K562 (cell line): ENCODE measurements around the gene TACSTD2. TPM values are rescaled to one million over a fixed set of nuclear protein-coding genes. Genes with fewer than 3 reads are reported as not detected.

Experiments
- ATAC-seq: fragments of 200-7000 bp; cut with Tn5 transposase; 3 replicates; pipeline ENCODE4 v1.9.1; 2020; ENCODE audit warnings: moderate library complexity
- BruUV-seq: library from RNA; stranded (reverse); fragments of 400-500 nt; replicated peaks from 2 replicates; lab custom pipeline; 2021; lab: Mats Ljungman, UMichigan
- CTCF ChIA-PET: fragments of 300-600 bp; formaldehyde crosslinking; extraction: SDS; loops from one replicate; lab custom pipeline; 2021; ENCODE audit warnings: low intra/inter-chr PET ratio; lab: Yijun Ruan, JAX
- POLR2A ChIA-PET: fragments of 300-600, 350-650 bp; sonication (Branson Sonifier 250); formaldehyde crosslinking; extraction: SDS; loops from one replicate; lab custom pipeline; 2021; ENCODE audit warnings: antibody characterized with exemption, inconsistent platforms; lab: Yijun Ruan, JAX
- DNase-seq, 4 experiments: peaks; one replicate each; pipeline versions ENCODE4 v3.0.0 to v3.0.0-alpha.2; 2011 to 2018; ENCODE audit warnings: low spot score in 3 of 4, mixed read lengths in 3 of 4; ENCODE audit errors: extremely low read depth in 1 of 4
- FAIRE-seq: peaks from 2 replicates; lab custom pipeline; 2011; peaks lifted over from hg19 to GRCh38; lab: Jason Lieb, UNC
- H2AFZ ChIP-seq: 2 replicates; pipeline ENCODE4 v1.6.0; 2011; ENCODE audit warnings: low read depth, low read length, control low read depth, inconsistent platforms
- H3K27ac ChIP-seq: fragments of 200-600 bp; 3 replicates; pipeline ENCODE4 v1.8.0; 2011; ENCODE audit warnings: low read depth, mild to moderate bottlenecking, control low read depth, inconsistent platforms, low read length, moderate library complexity, mixed read lengths; ENCODE audit errors: extremely low read depth
- H3K27me3 ChIP-seq, 2 experiments: fragments of 300-600 bp in 1 of 2; 2 replicates in 1 of 2; 3 replicates in 1 of 2; pipeline versions ENCODE4 v1.6.0 to v1.8.0; 2011; ENCODE audit warnings: inconsistent platforms in 2 of 2, low read length in 2 of 2, mild to moderate bottlenecking in 1 of 2, mixed read lengths in 1 of 2, moderate library complexity in 1 of 2; ENCODE audit not compliant: control insufficient read depth in 2 of 2, insufficient read depth in 2 of 2
- H3K36me3 ChIP-seq: fragments of 300-600 bp; 3 replicates; pipeline ENCODE4 v1.8.0; 2011; ENCODE audit warnings: mild to moderate bottlenecking, low read length, inconsistent platforms; ENCODE audit not compliant: control insufficient read depth, insufficient read depth
- H3K4me1 ChIP-seq, 2 experiments: fragments of 200-600 bp in 1 of 2; replicated peaks in 1 of 2; 2 replicates in 1 of 2; 3 replicates in 1 of 2; pipeline versions ENCODE4 v1.5.1 to v1.8.0; 2011; ENCODE audit warnings: inconsistent platforms in 2 of 2, low read length in 2 of 2, mild to moderate bottlenecking in 1 of 2, mixed read lengths in 1 of 2, moderate library complexity in 1 of 2; ENCODE audit not compliant: control insufficient read depth in 2 of 2, insufficient read depth in 2 of 2
- H3K4me2 ChIP-seq: 2 replicates; pipeline ENCODE4 v1.6.1; 2011; ENCODE audit warnings: low read length, control low read depth, inconsistent platforms, mixed read lengths; ENCODE audit not compliant: insufficient read depth
- H3K4me3 ChIP-seq: fragments of 200-600 bp; sonication (generic), shearing (Covaris generic); 2 replicates; pipeline ENCODE4 v1.5.1; 2016; ENCODE audit warnings: control low read depth, inconsistent platforms
- H3K79me2 ChIP-seq: fragments of 200-600 bp; 3 replicates; pipeline ENCODE4 v1.8.0; 2011; ENCODE audit warnings: low read length, inconsistent platforms; ENCODE audit not compliant: control insufficient read depth, insufficient read depth
- H3K9ac ChIP-seq, 2 experiments: 2 replicates each; pipeline versions ENCODE4 v1.6.0 to v1.6.1; 2011; ENCODE audit warnings: low read depth in 2 of 2, low read length in 2 of 2, control low read depth in 1 of 2, inconsistent platforms in 1 of 2, mild to moderate bottlenecking in 1 of 2, mixed read lengths in 1 of 2; ENCODE audit not compliant: insufficient read depth in 1 of 2
- H3K9me1 ChIP-seq: one replicate; pipeline ENCODE4 v1.6.0; 2011; ENCODE audit warnings: inconsistent platforms, mild to moderate bottlenecking, low read length, moderate library complexity; ENCODE audit not compliant: control insufficient read depth, insufficient read depth
- H3K9me3 ChIP-seq: replicated peaks from 2 replicates; pipeline ENCODE4 v1.5.1; 2011; ENCODE audit warnings: low read depth, low read length, inconsistent platforms; ENCODE audit not compliant: control insufficient read depth, insufficient read depth
- H4K20me1 ChIP-seq: replicated peaks from 2 replicates; pipeline ENCODE4 v1.6.1; 2011; ENCODE audit warnings: low read length, inconsistent platforms, mixed read lengths; ENCODE audit not compliant: control insufficient read depth, insufficient read depth
- E4F1 ChIP-seq: fragments of 250-450 bp; sonication (Bioruptor Pico); IDR thresholded peaks from 2 replicates; pipeline ENCODE4 v1.5.0; 2021; ENCODE audit warnings: mild to moderate bottlenecking, borderline replicate concordance
- FOXJ2 ChIP-seq: fragments of 200-800 bp; sonication (Bioruptor generic); IDR thresholded peaks from 2 replicates; pipeline ENCODE4 v1.6.1; 2016; ENCODE audit warnings: missing genetic modification characterization, missing compliant biosample characterization
- HDGF ChIP-seq: fragments of 450-650 bp; IDR thresholded peaks from 2 replicates; pipeline ENCODE4 v1.6.1; 2016
- POLR2A ChIP-seq: fragments of 450-650 bp; conservative IDR thresholded peaks from 2 replicates; pipeline ENCODE4 v1.6.1; 2016
- POU5F1 ChIP-seq: fragments of 150-350 bp; IDR thresholded peaks from 2 replicates; pipeline ENCODE4 v1.6.1; 2014; ENCODE audit warnings: borderline replicate concordance, low read length, low read depth, mild to moderate bottlenecking; ENCODE audit not compliant: partially characterized antibody
- REST ChIP-seq, 2 experiments: fragments of 450-650 bp; formaldehyde crosslinking in 1 of 2; IDR thresholded peaks; 2 replicates each; pipeline versions ENCODE4 v1.4.0 to v1.6.1; 2014 to 2020; ENCODE audit warnings: mild to moderate bottlenecking in 2 of 2, borderline replicate concordance in 1 of 2, low read depth in 1 of 2
- SMARCC2 ChIP-seq: fragments of 450-650 bp; IDR thresholded peaks from 2 replicates; pipeline ENCODE4 v1.6.1; 2017; ENCODE audit warnings: antibody characterized with exemption, moderate library complexity, mild to moderate bottlenecking, low read depth
- SREBF1 ChIP-seq: fragments of 150-350 bp; IDR thresholded peaks from 2 replicates; pipeline ENCODE4 v1.6.1; 2014; ENCODE audit warnings: antibody characterized with exemption, low read depth, low read length, borderline replicate concordance
- USF2 ChIP-seq: sonication (generic); formaldehyde crosslinking; IDR thresholded peaks from 2 replicates; pipeline ENCODE4 v1.5.0; 2020; ENCODE audit warnings: missing genetic modification reagents
- ZNF263 ChIP-seq: sonication (generic); formaldehyde crosslinking; IDR thresholded peaks from 2 replicates; pipeline ENCODE4 v1.8.0; 2022; ENCODE audit warnings: mild to moderate bottlenecking, missing genetic modification reagents, borderline replicate concordance
- ZNF436 ChIP-seq: fragments of 250-450, 450-650 bp; sonication (Bioruptor Pico); formaldehyde crosslinking; IDR thresholded peaks from 2 replicates; pipeline ENCODE4 v1.7.0; 2020; ENCODE audit warnings: mild to moderate bottlenecking
- ZNF764 ChIP-seq: fragments of 250-450 bp; sonication (Bioruptor Pico); IDR thresholded peaks from 2 replicates; pipeline ENCODE4 v1.4.0; 2020; ENCODE audit warnings: low read depth, mild to moderate bottlenecking, moderate library complexity
- WGBS: fragments of 100-300 bp; shearing (Covaris generic); methylation state at CpG from one replicate; pipeline ENCODE4 v1.1.6; 2016; ENCODE audit warnings: low coverage, mixed read lengths; ENCODE audit not compliant: insufficient coverage; ENCODE audit errors: missing lambda C conversion rate; 5-methylcytosine and 5-hydroxymethylcytosine counted together
- in situ Hi-C: fragments of 300-500 bp; cut with MboI; formaldehyde crosslinking; loops from 4 replicates; pipeline ENCODE4 v1.15.0; 2018; ENCODE audit warnings: inconsistent platforms, mixed read lengths
- intact Hi-C: fragments of 100-400 bp; cut with micrococcal nuclease; formaldehyde crosslinking; loops from 2 replicates; pipeline ENCODE4 v1.14.2; 2022
- polyA plus RNA-seq, 8 experiments: library from polyadenylated mRNA; depleted of rRNA in 4 of 8; stranded (reverse) in 5 of 8; unstranded in 3 of 8; fragments of >200 nt; fragmentation: Nextera tagmentation in 2 of 8; fragmentation: Illumina TruSeq in 1 of 8; extraction: Ambion mirVana in 2 of 8; extraction: Trizol in 1 of 8; gene quantifications; 2 replicates each; pipeline versions ENCODE4 v1.2.1 to v1.2.3, GENCODE V29; 2011 to 2014; ENCODE audit warnings: inconsistent platforms in 1 of 8, missing spikeins in 1 of 8
- total RNA-seq, 7 experiments: library from RNA; depleted of rRNA in 6 of 7; stranded (reverse); fragments of >200 nt in 6 of 7; fragmentation: Illumina TruSeq in 2 of 7; extraction: Trizol in 2 of 7; gene quantifications; 2 replicates each; pipeline versions ENCODE4 v1.2.1 to v1.2.3, GENCODE V29; 2011 to 2021; ENCODE audit warnings: low replicate concordance in 1 of 7

The TACSTD2 gene
- total and polyA plus RNA-seq, 9 of the 15 experiments (the other 6 are each of a cell fraction or from before 2014, with no cell fraction given) = 0.04 to 0.31 TPM; not detected in 7

- ATAC-seq (no peak), DNase-seq (no peak), FAIRE-seq (no peak)
- Histone ChIP-seq H4K20me1 (no peaks in the 10 kb centered on the region; the same call in 1 of the 2 replicates), H3K9me3 (no peaks in the 10 kb centered on the region), H2AFZ (no peak overlapping the region), H3K4me3 (no peak overlapping the region), H3K79me2 (no peaks in the 10 kb centered on the region), H3K4me2 (no peak overlapping the region), H3K4me1 (peaks cover 0 to 12% of the 10 kb centered on the region in 2 experiments; a peak in 2 of 5 replicates), H3K36me3 (no peaks in the 10 kb centered on the region), H3K9me1 (no peaks in the 10 kb centered on the region), H3K9ac (no peak overlapping the region), H3K27ac (no peak overlapping the region), H3K27me3 (peaks cover 2 to 3% of the 10 kb centered on the region in 2 experiments; a peak in 1 of 5 replicates)
- 16% methylated on average over 2 of the region's 2 CpGs for WGBS
- intact Hi-C loops (no loop called here), in situ Hi-C loops (no loop called here)
- ChIA-PET POLR2A (no interaction called here), CTCF (no interaction called here)
- BruUV-seq = no TSS peak
- TF ChIP-seq SREBF1 (no peak), FOXJ2 (tag) (no peak), POU5F1 (no peak), ZNF436 (no peak), ZNF764 (CRISPR knock-in tag) (no peak), HDGF (no peak), SMARCC2 (no peak), POLR2A (no peak), REST (IDR thresholded peaks at IDR 0.05; ENCODE audit: borderline replicate concordance) (no peak), REST (CRISPR knock-in tag; IDR thresholded peaks at IDR 0.05; ENCODE audit: low read depth) (no peak), E4F1 (CRISPR knock-in tag) (no peak), USF2 (no peak), ZNF263 (no peak)
Observed at GRCh38 chr1:58585166-58585565, 8.1 kb upstream of the TACSTD2 start.
